ENCODE data around the gene TCEA3. TPM values are rescaled to one million over a fixed set of nuclear protein-coding genes. Genes with fewer than 3 reads are reported as not detected.

The TCEA3 gene
- total RNA-seq, 1 donor from 2014 or later, result 3.3 TPM

- H3K9ac ChIP-seq (ENCODE audit: low read length), result peak overlapping the region; percentile 9
- FAIRE-seq (no peak), DNase-seq (ENCODE audit: low read depth) (peak; percentile 76)
- Mint-ChIP-seq H3K27me3 (ENCODE audit: low read depth, unreplicated experiment) (peaks cover 35% of the 10 kb centered on the region), H3K36me3 (ENCODE audit: low read depth, unreplicated experiment) (peaks cover 7% of the 10 kb centered on the region), H3K9me3 (ENCODE audit: unreplicated experiment) (peaks cover 2% of the 10 kb centered on the region), H3K27ac (ENCODE audit: unreplicated experiment) (no peak overlapping the region), H3K4me3 (ENCODE audit: unreplicated experiment) (no peak overlapping the region), H3K4me1 (ENCODE audit: low read depth, unreplicated experiment) (peaks cover 14% of the 10 kb centered on the region)
- no peaks in the 10 kb centered on the region for H3K27me3 ChIP-seq (ENCODE audit: insufficient read depth, low read length)
- H4K20me1 ChIP-seq (ENCODE audit: insufficient read depth, low read length), result no peaks in the 10 kb centered on the region
- H3K4me3 ChIP-seq (ENCODE audit: insufficient read depth, low read depth, low read length), result no peak overlapping the region
- peak overlapping the region; percentile 56 for H3K27ac ChIP-seq (ENCODE audit: low read depth, low read length)
- peak overlapping the region; percentile 68 for H3K4me2 ChIP-seq (ENCODE audit: low read length)
- no peaks in the 10 kb centered on the region for H3K9me3 ChIP-seq (ENCODE audit: insufficient read depth, low read depth, low read length)
- H3K36me3 ChIP-seq (ENCODE audit: insufficient read depth, low read length), result no peaks in the 10 kb centered on the region
- peak overlapping the region; percentile 2 for H2AFZ ChIP-seq (ENCODE audit: low read depth, low read length)
- H3K4me1 ChIP-seq (ENCODE audit: insufficient read depth, low read length), result peaks cover 24% of the 10 kb centered on the region
- no peaks in the 10 kb centered on the region for H3K79me2 ChIP-seq (ENCODE audit: insufficient read depth, low read length)
- TF ChIP-seq CTCF (IDR thresholded peaks at IDR 0.05; ENCODE audit: insufficient read depth, low read depth, low read length), result no peak
- no peak for TF ChIP-seq EZH2 (IDR thresholded peaks at IDR 0.05; ENCODE audit: insufficient read depth, low read length)
Observed at GRCh38 chr1:23393706-23394105, 30.8 kb downstream of the TCEA3 start.

GRCh38 chr1:23392125-23392855 lies 32.3 kb downstream of the TCEA3 start:
- Histone ChIP-seq H3K27ac (ENCODE audit: low read depth, low read length) (no peak overlapping the region), H2AFZ (ENCODE audit: low read depth, low read length) (no peak overlapping the region), H3K27me3 (ENCODE audit: insufficient read depth, low read length) (no peaks in the 10 kb centered on the region), H3K79me2 (ENCODE audit: insufficient read depth, low read length) (no peaks in the 10 kb centered on the region), H3K36me3 (ENCODE audit: insufficient read depth, low read length) (no peaks in the 10 kb centered on the region), H3K9ac (ENCODE audit: low read length) (peak overlapping the region; percentile 1), H3K4me2 (ENCODE audit: low read length) (no peak overlapping the region), H4K20me1 (ENCODE audit: insufficient read depth, low read length) (no peaks in the 10 kb centered on the region), H3K4me3 (ENCODE audit: insufficient read depth, low read depth, low read length) (no peak overlapping the region), H3K4me1 (ENCODE audit: insufficient read depth, low read length) (peaks cover 24% of the 10 kb centered on the region), H3K9me3 (ENCODE audit: insufficient read depth, low read depth, low read length) (no peaks in the 10 kb centered on the region)
- Mint-ChIP-seq H3K27ac (ENCODE audit: unreplicated experiment) (no peak overlapping the region), H3K36me3 (ENCODE audit: low read depth, unreplicated experiment) (peaks cover 9% of the 10 kb centered on the region), H3K27me3 (ENCODE audit: low read depth, unreplicated experiment) (peaks cover 31% of the 10 kb centered on the region), H3K4me3 (ENCODE audit: unreplicated experiment) (no peak overlapping the region), H3K9me3 (ENCODE audit: unreplicated experiment) (peaks cover 2% of the 10 kb centered on the region), H3K4me1 (ENCODE audit: low read depth, unreplicated experiment) (peaks cover 14% of the 10 kb centered on the region)
- FAIRE-seq, result peak; percentile 91
- TF ChIP-seq CTCF (IDR thresholded peaks at IDR 0.05; ENCODE audit: insufficient read depth, low read depth, low read length) (no peak), EZH2 (IDR thresholded peaks at IDR 0.05; ENCODE audit: insufficient read depth, low read length) (no peak)
- no peak for DNase-seq (ENCODE audit: low read depth)

GRCh38 chr1:23389837-23390321 lies 34.7 kb downstream of the TCEA3 start:
- H3K27me3 ChIP-seq (ENCODE audit: insufficient read depth, low read length), result no peaks in the 10 kb centered on the region
- no peak overlapping the region for H3K4me3 ChIP-seq (ENCODE audit: insufficient read depth, low read depth, low read length)
- H3K4me3 Mint-ChIP-seq (ENCODE audit: unreplicated experiment), result peak overlapping the region; percentile 3
- FAIRE-seq (no peak), DNase-seq (ENCODE audit: low read depth) (no peak)
- H3K79me2 ChIP-seq (ENCODE audit: insufficient read depth, low read length), result no peaks in the 10 kb centered on the region
- no peak overlapping the region for H3K4me2 ChIP-seq (ENCODE audit: low read length)
- H2AFZ ChIP-seq (ENCODE audit: low read depth, low read length), result no peak overlapping the region
- peaks cover 3% of the 10 kb centered on the region for H3K36me3 Mint-ChIP-seq (ENCODE audit: low read depth, unreplicated experiment)
- no peaks in the 10 kb centered on the region for H3K9me3 Mint-ChIP-seq (ENCODE audit: unreplicated experiment)
- H3K4me1 Mint-ChIP-seq (ENCODE audit: low read depth, unreplicated experiment), result peaks cover 22% of the 10 kb centered on the region
- H3K27ac Mint-ChIP-seq (ENCODE audit: unreplicated experiment), result no peak overlapping the region
- H3K27me3 Mint-ChIP-seq (ENCODE audit: low read depth, unreplicated experiment), result peaks cover 34% of the 10 kb centered on the region
- peaks cover 25% of the 10 kb centered on the region for H3K4me1 ChIP-seq (ENCODE audit: insufficient read depth, low read length)
- H3K9ac ChIP-seq (ENCODE audit: low read length), result no peak overlapping the region
- TF ChIP-seq CTCF (IDR thresholded peaks at IDR 0.05; ENCODE audit: insufficient read depth, low read depth, low read length) (no peak), EZH2 (IDR thresholded peaks at IDR 0.05; ENCODE audit: insufficient read depth, low read length) (no peak)
- H3K9me3 ChIP-seq (ENCODE audit: insufficient read depth, low read depth, low read length), result no peaks in the 10 kb centered on the region
- no peaks in the 10 kb centered on the region for H4K20me1 ChIP-seq (ENCODE audit: insufficient read depth, low read length)
- H3K27ac ChIP-seq (ENCODE audit: low read depth, low read length), result no peak overlapping the region
- no peaks in the 10 kb centered on the region for H3K36me3 ChIP-seq (ENCODE audit: insufficient read depth, low read length)

Measured in astrocyte (in vitro differentiated cells and primary cell).